Panc1 (cell line): ENCODE data around the gene BIRC7. TPM values are rescaled to one million over a fixed set of nuclear protein-coding genes. Genes with fewer than 3 reads are reported as not detected.

ENCODE experiments used
- ATAC-seq: fragments of 200-7000 bp; cut with Tn5 transposase; 2 replicates; pipeline ENCODE4 v1.9.1; 2020; ENCODE audit warnings: mild to moderate bottlenecking, moderate library complexity
- BruUV-seq: library from RNA; stranded (reverse); fragments of 400-500 nt; replicated peaks from 2 replicates; lab custom pipeline; 2021; lab: Mats Ljungman, UMichigan
- CTCF ChIA-PET: fragments of 300-600 bp; sonication (Branson Sonifier 250); formaldehyde crosslinking; loops from one replicate; lab custom pipeline; 2022; ENCODE audit warnings: antibody characterized with exemption; lab: Charles Lee
- POLR2A ChIA-PET: fragments of 300-600 bp; sonication (Branson Sonifier 250); formaldehyde crosslinking; loops from one replicate; lab custom pipeline; 2022; ENCODE audit warnings: antibody characterized with exemption; lab: Charles Lee
- DNase-seq: peaks from one replicate; pipeline ENCODE4 v3.0.0-alpha.2; 2010; ENCODE audit warnings: low read depth, low spot score
- H3K27ac ChIP-seq: 2 replicates; pipeline ENCODE4 v1.5.1; 2011; ENCODE audit warnings: mild to moderate bottlenecking, low read length, inconsistent platforms
- H3K27me3 ChIP-seq: fragments of 200-500 bp; sonication (Bioruptor generic); 2 replicates; pipeline ENCODE4 v1.6.0; 2014; ENCODE audit warnings: low read length, inconsistent platforms; ENCODE audit not compliant: control insufficient read depth, insufficient read depth
- H3K36me3 ChIP-seq: fragments of 200-500 bp; sonication (Bioruptor generic); 2 replicates; pipeline ENCODE4 v1.5.1; 2014; ENCODE audit warnings: inconsistent platforms, mild to moderate bottlenecking, low read length, moderate library complexity; ENCODE audit not compliant: control insufficient read depth, insufficient read depth
- H3K4me1 ChIP-seq: 2 replicates; pipeline ENCODE4 v1.5.1; 2011; ENCODE audit warnings: inconsistent platforms, mild to moderate bottlenecking, low read length, moderate library complexity; ENCODE audit not compliant: control insufficient read depth, insufficient read depth
- H3K4me3 ChIP-seq, 2 experiments: 2 replicates each; pipeline ENCODE4 v1.5.1; 2011 to 2012; ENCODE audit warnings: low read depth in 2 of 2, low read length in 2 of 2, mild to moderate bottlenecking in 2 of 2, inconsistent platforms in 1 of 2, moderate library complexity in 1 of 2
- H3K9me3 ChIP-seq: fragments of 200-500 bp; sonication (Bioruptor generic); 2 replicates; pipeline ENCODE4 v1.5.1; 2014; ENCODE audit warnings: low read depth, mild to moderate bottlenecking, inconsistent platforms, low read length, moderate library complexity; ENCODE audit not compliant: control insufficient read depth, insufficient read depth
- CTCF ChIP-seq: fragments of 450-650 bp; IDR thresholded peaks from 2 replicates; pipeline ENCODE4 v1.5.1; 2017; ENCODE audit warnings: mild to moderate bottlenecking
- POLR2AphosphoS5 ChIP-seq: IDR thresholded peaks from 2 replicates; pipeline ENCODE4 v1.6.1; 2012; ENCODE audit warnings: mild to moderate bottlenecking, low read depth, low read length, moderate library complexity
- REST ChIP-seq, 2 experiments: IDR thresholded peaks; 2 replicates each; pipeline ENCODE4 v1.6.1; 2011 to 2012; ENCODE audit warnings: low read depth in 2 of 2, control low read depth in 1 of 2, low read length in 1 of 2, mild to moderate bottlenecking in 1 of 2, moderate library complexity in 1 of 2; ENCODE audit not compliant: insufficient read depth in 1 of 2
- SIN3A ChIP-seq: IDR thresholded peaks from 2 replicates; pipeline ENCODE4 v1.6.1; 2012; ENCODE audit warnings: low read depth, mild to moderate bottlenecking, low read length, moderate library complexity, borderline replicate concordance; ENCODE audit not compliant: insufficient read depth
- TCF7L2 ChIP-seq: IDR thresholded peaks from 2 replicates; pipeline ENCODE4 v1.6.1; 2011; ENCODE audit warnings: mild to moderate bottlenecking, low read depth, low read length, inconsistent platforms
- in situ Hi-C: cut with HindIII; loops from 2 replicates; pipeline ENCODE4 v1.10.0; 2016; ENCODE audit warnings: low sequenced_read_pairs, low pct_unique_long_range_greater_than_20kb
- intact Hi-C: fragments of 100-400 bp; cut with micrococcal nuclease; formaldehyde crosslinking; loops from one replicate; pipeline ENCODE4 v1.10.0; 2022; ENCODE audit not compliant: unreplicated experiment
- total RNA-seq: library from RNA; stranded (reverse); gene quantifications from one replicate; pipeline ENCODE4 v1.2.1, GENCODE V29; 2021; ENCODE audit not compliant: unreplicated experiment

Gene BIRC7
- total RNA-seq, 1 experiment from 2014 or later = 9.0 TPM

DNA sequence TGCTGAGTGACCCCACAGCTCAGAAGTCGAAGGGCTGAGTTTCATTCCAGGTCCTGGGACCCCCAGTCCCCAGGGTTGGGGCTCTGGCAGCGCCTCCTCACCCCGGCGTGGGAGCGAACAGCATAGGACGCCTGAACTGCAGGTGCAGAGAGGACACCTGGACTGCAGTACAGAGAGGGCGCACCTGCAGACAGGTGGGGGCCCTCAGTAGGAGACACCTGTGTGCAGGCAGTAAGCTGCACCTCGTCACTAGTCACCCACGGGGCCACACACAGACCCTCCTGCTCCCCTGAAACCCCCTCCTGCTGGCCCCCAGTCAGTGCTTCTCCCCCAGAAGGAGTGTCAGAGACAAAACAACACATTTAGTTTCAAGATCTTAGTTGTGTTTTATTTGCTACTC lies 27.1 kb downstream of the BIRC7 start:
- BruUV-seq = no TSS peak
- no peak for DNase-seq
- Histone ChIP-seq H3K27ac (no peak overlapping the region), H3K27me3 (no peaks in the 10 kb centered on the region), H3K4me1 (no peaks in the 10 kb centered on the region), H3K4me3 (no peak overlapping the region), H3K9me3 (no peaks in the 10 kb centered on the region), H3K36me3 (no peaks in the 10 kb centered on the region)
- no peak for ATAC-seq
- in situ Hi-C loops = no loop called here
- ChIA-PET POLR2A (no interaction called here), CTCF (interaction anchor here (0.6 kb wide), 1 partner anchor 116 kb away, joined by 4 read pairs; no protein-coding TSS in a partner anchor)
- intact Hi-C loops = no loop called here
- TF ChIP-seq POLR2AphosphoS5 = no peak
- no peak for TF ChIP-seq SIN3A

DNA sequence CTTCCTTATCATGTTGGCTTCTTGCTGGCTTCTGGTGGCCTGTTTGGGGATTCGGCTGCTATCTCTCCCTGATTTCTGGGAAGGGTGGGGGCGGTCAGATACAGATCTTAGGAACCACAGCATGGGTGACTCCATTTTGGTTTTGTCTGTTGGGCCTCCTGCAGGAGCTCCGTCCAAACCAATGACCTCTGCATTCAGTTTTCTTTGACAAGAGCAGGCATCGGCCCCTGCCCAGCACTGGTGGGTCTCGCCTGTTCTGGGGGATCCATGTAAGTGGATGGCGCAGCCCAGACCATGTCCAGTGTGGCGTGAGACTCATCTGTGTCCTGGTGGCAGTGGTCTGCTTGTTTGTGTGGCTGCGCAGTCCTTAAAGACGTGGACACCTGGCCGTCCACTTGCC lies 28.3 kb downstream of the BIRC7 start:
- H3K27me3 ChIP-seq = no peaks in the 10 kb centered on the region

More for the DNA sequence above, 28.3 kb downstream of the BIRC7 start:
- no peak for ATAC-seq
- H3K9me3 ChIP-seq = no peaks in the 10 kb centered on the region
- in situ Hi-C loops (no loop called here), intact Hi-C loops (no loop called here)
- ChIA-PET CTCF (no interaction called here), POLR2A (no interaction called here)
- H3K27ac ChIP-seq = no peak overlapping the region
- no peaks in the 10 kb centered on the region for H3K4me1 ChIP-seq
- no TSS peak for BruUV-seq
- TF ChIP-seq TCF7L2 (no peak), POLR2AphosphoS5 (no peak), SIN3A (no peak), REST (IDR thresholded peaks at IDR 0.05; ENCODE audit: insufficient read depth in 1 of 2, low read depth in 2 of 2, low read length in 1 of 2) (no peak), CTCF (no peak)
- H3K4me3 ChIP-seq = no peak overlapping the region
- no peaks in the 10 kb centered on the region for H3K36me3 ChIP-seq
- DNase-seq = no peak
